HG02571 (cell line): ENCODE measurements around the gene RAB6A.

ENCODE experiments used
- ATAC-seq: cut with Tn5 transposase; IDR thresholded peaks from one replicate; pipeline ENCODE4 v1.9.1; 2021; ENCODE audit warnings: mild to moderate bottlenecking, moderate library complexity; ENCODE audit not compliant: unreplicated experiment

RAB6A gene

GRCh38 chr11:73633999-73634398 is 126.9 kb downstream of the RAB6A start:
- ATAC-seq, result no peak

DNA sequence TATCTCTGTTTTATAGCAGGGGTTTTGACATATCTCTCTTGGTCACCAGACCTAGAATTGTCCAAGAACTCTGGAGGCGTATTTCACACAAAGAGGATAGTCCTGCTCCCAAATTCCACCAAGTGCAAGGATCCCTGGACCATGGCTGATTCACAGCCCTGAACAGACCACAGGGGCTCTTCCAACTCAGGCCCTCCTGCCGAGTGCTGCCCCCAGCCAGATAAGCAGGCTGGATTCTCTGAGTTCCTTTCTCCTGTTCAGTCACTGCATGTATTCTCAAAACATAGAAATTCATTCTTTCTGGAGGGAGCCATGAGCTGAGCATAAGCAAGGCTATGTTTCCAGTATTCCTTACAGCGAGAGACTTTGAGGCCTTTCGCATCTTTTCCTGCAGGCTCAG is 127.9 kb downstream of the RAB6A start:
- no peak for ATAC-seq

DNA sequence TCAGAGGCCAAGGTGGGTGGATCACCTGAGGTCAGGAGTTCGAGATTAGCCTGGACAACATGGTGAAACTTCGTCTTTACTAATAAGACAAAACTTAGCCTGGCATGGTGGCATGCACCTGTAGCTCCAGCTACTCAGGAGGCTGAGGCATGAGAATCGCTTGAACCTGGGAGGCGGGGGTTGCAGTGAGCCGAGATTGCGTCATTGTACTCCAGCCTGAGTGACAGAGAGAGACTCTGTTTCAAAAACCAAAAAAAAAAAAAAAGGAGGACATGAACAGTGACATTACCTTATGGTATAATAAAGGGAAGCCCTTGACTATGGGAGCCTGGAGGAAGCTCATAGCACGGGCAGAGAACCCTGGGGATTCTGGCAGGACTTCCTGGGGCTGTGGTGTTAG is 131.0 kb downstream of the RAB6A start:
- ATAC-seq, result no peak

DNA sequence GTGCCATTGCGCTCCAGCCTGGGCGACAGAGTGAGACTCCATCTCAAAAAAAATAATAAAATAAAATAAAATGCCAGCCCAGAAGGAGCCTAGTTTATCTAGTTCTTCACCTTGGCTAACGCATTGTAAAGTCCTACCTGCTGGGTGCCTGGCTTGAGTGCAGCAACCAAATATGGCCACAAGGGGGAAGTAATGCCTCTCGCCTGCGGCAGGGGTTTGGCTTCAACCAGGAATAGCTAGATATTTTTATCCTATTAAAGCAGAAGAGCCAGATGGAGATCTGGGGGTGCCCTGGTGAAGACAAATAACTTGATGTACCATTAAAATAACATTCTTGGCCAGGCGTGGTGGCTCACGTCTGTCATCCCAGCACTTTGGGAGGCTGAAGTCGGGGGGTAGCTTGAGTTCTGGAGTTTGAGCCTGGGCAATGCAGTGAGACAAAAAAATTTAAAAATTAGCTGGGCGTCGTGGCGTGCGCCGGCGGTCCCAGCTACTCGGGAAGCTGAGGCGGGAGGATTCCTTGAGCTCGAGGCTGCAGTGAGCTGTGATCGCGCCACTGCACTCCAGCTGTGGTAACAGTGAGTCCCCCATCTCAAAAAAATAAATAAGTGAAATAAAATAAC is 135.1 kb downstream of the RAB6A start:
- no peak for ATAC-seq
